Endothelial cell of umbilical vein (primary cell): ENCODE data around the gene DDX24. TPM values are rescaled to one million over a fixed set of nuclear protein-coding genes. Genes with fewer than 3 reads are reported as not detected.

ENCODE experiments used
- BruUV-seq: library from RNA; stranded (reverse); fragments of 400-500 nt; replicated peaks from 2 replicates; lab custom pipeline; 2021; lab: Mats Ljungman, UMichigan
- CTCF ChIA-PET: fragments of 300-600, 350-600 bp; sonication (Branson Sonifier 250); formaldehyde crosslinking; loops from one replicate; lab custom pipeline; 2021; ENCODE audit warnings: antibody characterized with exemption, inconsistent platforms; lab: Charles Lee
- POLR2A ChIA-PET: fragments of 300-600, 350-600 bp; sonication (Branson Sonifier 250); formaldehyde crosslinking; loops from one replicate; lab custom pipeline; 2021; ENCODE audit warnings: antibody characterized with exemption, inconsistent platforms; lab: Charles Lee
- DNase-seq: peaks from one replicate; pipeline ENCODE4 v3.0.0-alpha.2; 2011; ENCODE audit warnings: low read depth, low spot score
- FAIRE-seq: peaks from 2 replicates; lab custom pipeline; 2011; peaks lifted over from hg19 to GRCh38; lab: Jason Lieb, UNC
- H2AFZ ChIP-seq: 2 replicates; pipeline ENCODE4 v1.6.0; 2012; ENCODE audit warnings: low read depth, low read length, control low read depth, inconsistent platforms
- H3K27ac ChIP-seq: 2 replicates; pipeline ENCODE4 v1.5.1; 2011; ENCODE audit warnings: low read depth, mild to moderate bottlenecking, control low read depth, low read length, moderate library complexity; ENCODE audit not compliant: insufficient read depth
- H3K27me3 ChIP-seq, 2 experiments: 2 replicates each; pipeline versions ENCODE4 v1.6.0 to v1.6.1; 2011; ENCODE audit warnings: low read length in 2 of 2, mixed read lengths in 1 of 2; ENCODE audit not compliant: control insufficient read depth in 2 of 2, insufficient read depth in 2 of 2
- H3K36me3 ChIP-seq, 2 experiments: 2 replicates in 1 of 2; 3 replicates in 1 of 2; pipeline ENCODE4 v1.5.1; 2011; ENCODE audit warnings: low read length in 2 of 2, mild to moderate bottlenecking in 1 of 2, moderate library complexity in 1 of 2; ENCODE audit not compliant: control insufficient read depth in 2 of 2, insufficient read depth in 2 of 2; ENCODE audit errors: extremely low read depth in 1 of 2
- H3K4me1 ChIP-seq: 3 replicates; pipeline ENCODE4 v1.5.1; 2011; ENCODE audit warnings: mild to moderate bottlenecking, low read length; ENCODE audit not compliant: control insufficient read depth, insufficient read depth; ENCODE audit errors: extremely low read depth
- H3K4me2 ChIP-seq: 2 replicates; pipeline ENCODE4 v1.6.1; 2011; ENCODE audit warnings: low read length, control low read depth, mixed read lengths; ENCODE audit not compliant: insufficient read depth
- H3K4me3 ChIP-seq, 3 experiments: fragments of 200-600 bp in 1 of 3; sonication (generic), shearing (Covaris generic) in 1 of 3; replicated peaks in 1 of 3; 2 replicates each; pipeline ENCODE4 v1.5.1; 2011 to 2016; ENCODE audit warnings: control low read depth in 3 of 3, low read length in 3 of 3, mild to moderate bottlenecking in 2 of 3, inconsistent platforms in 1 of 3, low read depth in 1 of 3, moderate library complexity in 1 of 3; ENCODE audit not compliant: insufficient read depth in 1 of 3
- H3K79me2 ChIP-seq: 2 replicates; pipeline ENCODE4 v1.6.0; 2012; ENCODE audit warnings: low read length, inconsistent platforms; ENCODE audit not compliant: control insufficient read depth, insufficient read depth
- H3K9ac ChIP-seq: replicated peaks from 2 replicates; pipeline ENCODE3; 2011; ENCODE audit warnings: low read length, control low read depth; ENCODE audit not compliant: insufficient read depth; ENCODE audit errors: extremely low read depth
- H3K9me1 ChIP-seq: replicated peaks from 3 replicates; pipeline ENCODE4 v1.6.0; 2011; ENCODE audit warnings: mild to moderate bottlenecking, low read length; ENCODE audit not compliant: control insufficient read depth, insufficient read depth; ENCODE audit errors: extremely low read depth
- H3K9me3 ChIP-seq: replicated peaks from 2 replicates; pipeline ENCODE4 v1.5.1; 2012; ENCODE audit warnings: low read length, inconsistent platforms; ENCODE audit not compliant: control insufficient read depth, insufficient read depth
- H4K20me1 ChIP-seq: replicated peaks from 2 replicates; pipeline ENCODE3; 2011; ENCODE audit warnings: mild to moderate bottlenecking, low read length; ENCODE audit not compliant: control insufficient read depth, insufficient read depth; ENCODE audit errors: extremely low read depth
- EZH2 ChIP-seq: IDR thresholded peaks from 2 replicates; pipeline ENCODE4 v1.6.1; 2012; ENCODE audit warnings: borderline replicate concordance, low read depth, mild to moderate bottlenecking, moderate library complexity, low read length, inconsistent platforms; ENCODE audit not compliant: severe bottlenecking
- GATA2 ChIP-seq: IDR thresholded peaks from 2 replicates; pipeline ENCODE4 v1.7.0; 2011; ENCODE audit warnings: low read depth, mild to moderate bottlenecking, moderate library complexity, mixed read lengths, low read length; ENCODE audit not compliant: insufficient read length, insufficient read depth
- JUN ChIP-seq: IDR thresholded peaks from 2 replicates; pipeline ENCODE4 v1.6.1; 2011; ENCODE audit warnings: borderline replicate concordance, low read depth; ENCODE audit not compliant: insufficient read length, insufficient read depth
- POLR2A ChIP-seq: IDR thresholded peaks from 2 replicates; pipeline ENCODE4 v1.6.1; 2012; ENCODE audit warnings: low read depth, mild to moderate bottlenecking, control low read depth, low read length
- dilution Hi-C: fragments of 300-500 bp; cut with MboI; formaldehyde crosslinking; loops from one replicate; pipeline ENCODE4 v1.15.0; 2019; ENCODE audit warnings: low sequenced_read_pairs; ENCODE audit not compliant: extremely low pct_ligation_motif_present
- intact Hi-C: fragments of 100-400 bp; cut with micrococcal nuclease; formaldehyde crosslinking; loops from one replicate; pipeline ENCODE4 v1.10.0; 2022
- polyA plus RNA-seq, 4 experiments: library from polyadenylated mRNA; depleted of rRNA in 3 of 4; stranded (reverse) in 3 of 4; unstranded in 1 of 4; fragments of >200 nt; gene quantifications; 2 replicates each; pipeline versions ENCODE4 v1.2.1 to v1.2.3, GENCODE V29; 2011 to 2012; ENCODE audit warnings: missing spikeins in 1 of 4
- total RNA-seq: library from RNA; stranded (reverse); gene quantifications from 2 replicates; pipeline ENCODE4 v1.2.3, GENCODE V29; 2021
- TF ChIP-seq, protein P1 (sequence below): IDR thresholded peaks from 2 replicates; pipeline ENCODE4 v1.6.1; 2011; ENCODE audit not compliant: insufficient read depth, insufficient read length
- TF ChIP-seq, protein P2 (sequence below), 2 donors: IDR thresholded peaks; 1 replicate in 1 of 2; 2 replicates in 1 of 2; pipeline ENCODE4 v1.5.1; 2011; ENCODE audit warnings: low read length in 2 of 2, mild to moderate bottlenecking in 2 of 2, moderate library complexity in 2 of 2, control low read depth in 1 of 2, inconsistent platforms in 1 of 2, low read depth in 1 of 2; ENCODE audit not compliant: insufficient read depth in 1 of 2; ENCODE audit errors: extremely low read depth in 1 of 2

The DDX24 gene
- total and polyA plus RNA-seq, 2 donors (not counting 3 experiments of a cell fraction or from before 2014, with no cell fraction given), result 88.3 to 141 TPM

DNA sequence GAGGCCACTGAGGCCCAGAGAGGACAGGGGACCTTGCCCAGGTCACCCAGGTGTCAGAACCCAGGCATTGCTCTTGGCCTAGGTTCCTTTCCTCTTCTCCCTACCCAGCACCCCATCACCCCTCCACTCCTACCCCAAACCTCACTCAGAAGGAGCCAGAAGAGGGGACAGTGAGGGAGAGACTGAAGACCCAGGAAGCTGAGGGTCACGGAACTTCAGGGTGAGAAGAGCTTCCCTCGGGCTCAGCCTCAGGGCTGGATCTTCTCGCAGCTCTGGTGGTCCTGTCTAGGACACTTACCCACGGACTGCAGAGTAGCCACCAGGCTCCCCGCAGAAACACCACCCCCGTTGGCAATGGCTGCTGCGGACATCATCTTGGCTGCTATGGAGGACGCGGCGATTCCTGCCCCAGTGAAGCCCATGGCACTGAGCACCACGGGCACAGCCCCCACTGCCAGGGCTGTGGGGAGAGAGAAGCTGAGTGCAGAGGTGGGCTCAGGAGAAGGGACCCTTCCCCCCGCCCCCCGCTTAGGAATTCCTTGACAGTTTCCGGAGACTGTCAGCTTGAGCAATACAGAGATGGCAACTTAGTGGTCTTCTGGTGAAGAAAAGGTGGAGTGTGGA lies 47.3 kb upstream of the DDX24 start:
- BruUV-seq, result no TSS peak
- ChIA-PET POLR2A (interaction anchor here (0.6 to 0.9 kb wide), 3 partner anchors 13 to 44 kb away, joined by 3 read pairs; partner anchors contain the start of gene IFI27), CTCF (interaction anchor here (0.9 to 5.2 kb wide), 9 partner anchors 8 to 421 kb away, joined by 3 to 67 read pairs (median 10); partner anchors contain the start of genes DDX24, IFI27 and IFI27L1)
- intact Hi-C loops (no loop called here), dilution Hi-C loops (no loop called here)
- H3K79me2 ChIP-seq, result no peaks in the 10 kb centered on the region
- no peak overlapping the region for H3K4me3 ChIP-seq
- no peaks in the 10 kb centered on the region for H4K20me1 ChIP-seq
- H3K9me3 ChIP-seq, result no peaks in the 10 kb centered on the region
- no peaks in the 10 kb centered on the region for H3K9me1 ChIP-seq
- no peak for FAIRE-seq
- no peak overlapping the region for H3K4me2 ChIP-seq
- H3K9ac ChIP-seq, result no peak overlapping the region
- H2AFZ ChIP-seq, result no peak overlapping the region
- peaks cover 9% of the 10 kb centered on the region for H3K4me1 ChIP-seq
- no peak for DNase-seq
- no peak overlapping the region for H3K27ac ChIP-seq
- TF ChIP-seq EZH2, result no peak
- no peak for TF ChIP-seq GATA2
- TF ChIP-seq JUN, result no peak
- TF ChIP-seq, protein P1, sequence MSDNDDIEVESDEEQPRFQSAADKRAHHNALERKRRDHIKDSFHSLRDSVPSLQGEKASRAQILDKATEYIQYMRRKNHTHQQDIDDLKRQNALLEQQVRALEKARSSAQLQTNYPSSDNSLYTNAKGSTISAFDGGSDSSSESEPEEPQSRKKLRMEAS, result no peak
- TF ChIP-seq, protein P2, sequence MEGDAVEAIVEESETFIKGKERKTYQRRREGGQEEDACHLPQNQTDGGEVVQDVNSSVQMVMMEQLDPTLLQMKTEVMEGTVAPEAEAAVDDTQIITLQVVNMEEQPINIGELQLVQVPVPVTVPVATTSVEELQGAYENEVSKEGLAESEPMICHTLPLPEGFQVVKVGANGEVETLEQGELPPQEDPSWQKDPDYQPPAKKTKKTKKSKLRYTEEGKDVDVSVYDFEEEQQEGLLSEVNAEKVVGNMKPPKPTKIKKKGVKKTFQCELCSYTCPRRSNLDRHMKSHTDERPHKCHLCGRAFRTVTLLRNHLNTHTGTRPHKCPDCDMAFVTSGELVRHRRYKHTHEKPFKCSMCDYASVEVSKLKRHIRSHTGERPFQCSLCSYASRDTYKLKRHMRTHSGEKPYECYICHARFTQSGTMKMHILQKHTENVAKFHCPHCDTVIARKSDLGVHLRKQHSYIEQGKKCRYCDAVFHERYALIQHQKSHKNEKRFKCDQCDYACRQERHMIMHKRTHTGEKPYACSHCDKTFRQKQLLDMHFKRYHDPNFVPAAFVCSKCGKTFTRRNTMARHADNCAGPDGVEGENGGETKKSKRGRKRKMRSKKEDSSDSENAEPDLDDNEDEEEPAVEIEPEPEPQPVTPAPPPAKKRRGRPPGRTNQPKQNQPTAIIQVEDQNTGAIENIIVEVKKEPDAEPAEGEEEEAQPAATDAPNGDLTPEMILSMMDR (IDR thresholded peaks at IDR 0.05; ENCODE audit: extremely low read depth in 1 of 2, insufficient read depth in 1 of 2, low read depth in 1 of 2, low read length in 2 of 2), result no peak
- TF ChIP-seq POLR2A, result no peak
- no peaks in the 10 kb centered on the region for H3K36me3 ChIP-seq
- H3K27me3 ChIP-seq, result no peaks in the 10 kb centered on the region
